ENCODE measurements around the gene SALL2.

SALL2 gene

GRCh38 chr14:21533294-21533693 lies 7.1 kb upstream of the SALL2 start:
- H3K36me3 ChIP-seq (replicated peaks) = no peaks in the 10 kb centered on the region
- in situ Hi-C loops (cut with HindIII; ENCODE audit: low pct_ligation_motif_present, low sequenced_read_pairs) = no loop called here
- peaks cover 33% of the 10 kb centered on the region for H3K27me3 ChIP-seq (replicated peaks)
- no peak overlapping the region for H3K27ac ChIP-seq
- no peak for TF ChIP-seq CTCF (IDR thresholded peaks at IDR 0.05; ENCODE audit: low read depth, low read length, missing control alignments)
- DNase-seq = no peak
- H3K4me3 ChIP-seq (ENCODE audit: low read depth, low read length) = no peak overlapping the region

GRCh38 chr14:21529515-21529914 lies 3.4 kb upstream of the SALL2 start:
- DNase-seq = no peak
- no peak for TF ChIP-seq CTCF (IDR thresholded peaks at IDR 0.05; ENCODE audit: low read depth, low read length, missing control alignments)
- H3K4me3 ChIP-seq (ENCODE audit: low read depth, low read length) = no peak overlapping the region
- in situ Hi-C loops (cut with HindIII; ENCODE audit: low pct_ligation_motif_present, low sequenced_read_pairs) = no loop called here
- H3K27ac ChIP-seq = no peak overlapping the region
- no peaks in the 10 kb centered on the region for H3K36me3 ChIP-seq (replicated peaks)
- peaks cover 7% of the 10 kb centered on the region for H3K27me3 ChIP-seq (replicated peaks)

- peak; percentile 35 for DNase-seq
- Histone ChIP-seq H3K27ac (no peak overlapping the region), H3K36me3 (replicated peaks) (no peaks in the 10 kb centered on the region), H3K4me3 (ENCODE audit: low read depth, low read length) (no peak overlapping the region), H3K27me3 (replicated peaks) (peaks cover 4% of the 10 kb centered on the region)
- no peak for TF ChIP-seq CTCF (IDR thresholded peaks at IDR 0.05; ENCODE audit: low read depth, low read length, missing control alignments)
- in situ Hi-C loops (cut with HindIII; ENCODE audit: low pct_ligation_motif_present, low sequenced_read_pairs) = no loop called here
These were observed 2.5 kb upstream of the SALL2 start for GRCh38 chr14:21528381-21529348.

- in situ Hi-C loops (cut with HindIII; ENCODE audit: low pct_ligation_motif_present, low sequenced_read_pairs) = no loop called here
- no peak for DNase-seq
- no peaks in the 10 kb centered on the region for H3K27me3 ChIP-seq (replicated peaks)
- H3K27ac ChIP-seq = no peak overlapping the region
- H3K4me3 ChIP-seq (ENCODE audit: low read depth, low read length) = no peak overlapping the region
- no peaks in the 10 kb centered on the region for H3K36me3 ChIP-seq (replicated peaks)
- no peak for TF ChIP-seq CTCF (IDR thresholded peaks at IDR 0.05; ENCODE audit: low read depth, low read length, missing control alignments)
These were observed 1.2 kb upstream of the SALL2 start for GRCh38 chr14:21527318-21527679.

- Histone ChIP-seq H3K27ac (no peak overlapping the region), H3K27me3 (replicated peaks) (no peaks in the 10 kb centered on the region), H3K4me3 (ENCODE audit: low read depth, low read length) (peak overlapping the region; percentile 69), H3K36me3 (replicated peaks) (no peaks in the 10 kb centered on the region)
- TF ChIP-seq CTCF (IDR thresholded peaks at IDR 0.05; ENCODE audit: low read depth, low read length, missing control alignments) = no peak
- in situ Hi-C loops (cut with HindIII; ENCODE audit: low pct_ligation_motif_present, low sequenced_read_pairs) = no loop called here
- no peak for DNase-seq
These were observed 649 bp upstream of the SALL2 start for GRCh38 chr14:21526672-21527317.
